K562 (cell line): ENCODE results near the gene MAST3. TPM values are rescaled to one million over a fixed set of nuclear protein-coding genes. Genes with fewer than 3 reads are reported as not detected.

Source experiments
- CHD1 ChIP-seq: fragments of 200-600 bp; sonication (generic); IDR thresholded peaks from one replicate; pipeline ENCODE4 v1.6.1; 2012; ENCODE audit warnings: mild to moderate bottlenecking, moderate library complexity, low read length, inconsistent platforms
- CSDE1 ChIP-seq, 2 experiments: fragments of 450-650 bp; IDR thresholded peaks; 2 replicates each; pipeline ENCODE4 v1.6.1; 2016; ENCODE audit warnings: mild to moderate bottlenecking in 1 of 2
- E2F3 ChIP-seq: fragments of 250-450 bp; sonication (Bioruptor Pico); IDR thresholded peaks from 2 replicates; pipeline ENCODE4 v1.4.0; 2020; ENCODE audit warnings: mild to moderate bottlenecking
- ELF4 ChIP-seq: fragments of 450-650 bp; formaldehyde crosslinking; IDR thresholded peaks from 2 replicates; pipeline ENCODE4 v1.4.0; 2022; ENCODE audit warnings: missing genetic modification characterization
- FOXJ3 ChIP-seq: sonication (generic); formaldehyde crosslinking; IDR thresholded peaks from 2 replicates; pipeline ENCODE4 v1.4.0; 2020; ENCODE audit warnings: mild to moderate bottlenecking, missing genetic modification reagents
- HLTF ChIP-seq: fragments of 450-650 bp; IDR thresholded peaks from 2 replicates; pipeline ENCODE4 v1.6.1; 2016
- ID3 ChIP-seq, 2 experiments: fragments of 250-450 bp in 1 of 2; fragments of 450-650 bp in 1 of 2; sonication (Bioruptor Pico) in 1 of 2; IDR thresholded peaks; 2 replicates each; pipeline versions ENCODE4 v1.6.1 to v1.8.0; 2016 to 2021; ENCODE audit warnings: mild to moderate bottlenecking in 2 of 2, moderate library complexity in 2 of 2, missing compliant biosample characterization in 1 of 2, missing genetic modification characterization in 1 of 2
- MAFK ChIP-seq: IDR thresholded peaks from 2 replicates; pipeline ENCODE4 v1.6.1; 2011; ENCODE audit warnings: low read length, improper control_type of control experiment
- MLLT1 ChIP-seq, 2 experiments: fragments of 450-650 bp; IDR thresholded peaks; 2 replicates each; pipeline ENCODE4 v1.6.1; 2016
- MNT ChIP-seq, 2 experiments: fragments of 450-650 bp; conservative IDR thresholded peaks; 2 replicates each; pipeline ENCODE4 v1.6.1; 2017; ENCODE audit warnings: mild to moderate bottlenecking in 2 of 2, moderate library complexity in 2 of 2
- NR2C2 ChIP-seq, 2 experiments: fragments of 200-800 bp in 1 of 2; sonication (Bioruptor generic) in 1 of 2; sonication (generic) in 1 of 2; formaldehyde crosslinking in 1 of 2; IDR thresholded peaks; 2 replicates each; pipeline versions ENCODE4 v1.6.1 to v1.8.0; 2016 to 2022; ENCODE audit warnings: mild to moderate bottlenecking in 1 of 2, missing compliant biosample characterization in 1 of 2, missing genetic modification characterization in 1 of 2, missing genetic modification reagents in 1 of 2
- NRF1 ChIP-seq, 2 experiments: fragments of 450-650 bp; IDR thresholded peaks in 1 of 2; conservative IDR thresholded peaks in 1 of 2; 2 replicates each; pipeline ENCODE4 v1.6.1; 2014; ENCODE audit warnings: mild to moderate bottlenecking in 2 of 2
- PHF20 ChIP-seq: fragments of 450-650 bp; IDR thresholded peaks from 2 replicates; pipeline ENCODE4 v1.6.1; 2018; ENCODE audit not compliant: partially characterized antibody
- POLR3A ChIP-seq: IDR thresholded peaks from 2 replicates; pipeline ENCODE4 v1.6.1; 2011; ENCODE audit warnings: borderline replicate concordance, mild to moderate bottlenecking, moderate library complexity; ENCODE audit not compliant: insufficient read length, insufficient read depth; ENCODE audit errors: extremely low read depth
- SMARCA5 ChIP-seq: fragments of 450-650 bp; IDR thresholded peaks from 2 replicates; pipeline ENCODE4 v1.6.1; 2016
- SNRNP70 ChIP-seq: fragments of 200-400 bp; formaldehyde crosslinking; optimal IDR thresholded peaks from 2 replicates; pipeline ENCODE3; 2017; ENCODE audit warnings: low read depth, low read length
- TFAP4 ChIP-seq: sonication (generic); formaldehyde crosslinking; IDR thresholded peaks from 2 replicates; pipeline ENCODE4 v1.8.0; 2022; ENCODE audit warnings: missing genetic modification reagents, mild to moderate bottlenecking, moderate library complexity, borderline replicate concordance
- TRIM28 ChIP-seq: fragments of 450-650 bp; IDR thresholded peaks from 2 replicates; pipeline ENCODE4 v1.6.1; 2017
- ZBTB26 ChIP-seq: fragments of 450-650 bp; formaldehyde crosslinking; IDR thresholded peaks from 2 replicates; pipeline ENCODE4 v1.4.0; 2022; ENCODE audit warnings: missing genetic modification characterization
- ZBTB7A ChIP-seq: IDR thresholded peaks from 2 replicates; pipeline ENCODE4 v1.6.1; 2011; ENCODE audit warnings: low read depth, mild to moderate bottlenecking, low read length, moderate library complexity, borderline replicate concordance; ENCODE audit not compliant: control insufficient read depth
- ZFX ChIP-seq: sonication (generic); formaldehyde crosslinking; IDR thresholded peaks from 2 replicates; pipeline ENCODE4 v1.8.0; 2022; ENCODE audit warnings: mild to moderate bottlenecking, missing genetic modification reagents, moderate library complexity
- ZNF212 ChIP-seq: fragments of 450-650 bp; formaldehyde crosslinking; IDR thresholded peaks from 2 replicates; pipeline ENCODE4 v1.4.0; 2020; ENCODE audit warnings: mild to moderate bottlenecking
- ZNF583 ChIP-seq: fragments of 250-450 bp; sonication (Bioruptor Pico); IDR thresholded peaks from 2 replicates; pipeline ENCODE4 v1.4.0; 2020
- polyA plus RNA-seq, 8 experiments: library from polyadenylated mRNA; depleted of rRNA in 4 of 8; stranded (reverse) in 5 of 8; unstranded in 3 of 8; fragments of >200 nt; fragmentation: Nextera tagmentation in 2 of 8; fragmentation: Illumina TruSeq in 1 of 8; extraction: Ambion mirVana in 2 of 8; extraction: Trizol in 1 of 8; gene quantifications; 2 replicates each; pipeline versions ENCODE4 v1.2.1 to v1.2.3, GENCODE V29; 2011 to 2014; ENCODE audit warnings: inconsistent platforms in 1 of 8, missing spikeins in 1 of 8
- total RNA-seq, 7 experiments: library from RNA; depleted of rRNA in 6 of 7; stranded (reverse); fragments of >200 nt in 6 of 7; fragmentation: Illumina TruSeq in 2 of 7; extraction: Trizol in 2 of 7; gene quantifications; 2 replicates each; pipeline versions ENCODE4 v1.2.1 to v1.2.3, GENCODE V29; 2011 to 2021; ENCODE audit warnings: low replicate concordance in 1 of 7

Gene MAST3
- total and polyA plus RNA-seq, 9 of the 15 experiments (the other 6 are each of a cell fraction or from before 2014, with no cell fraction given): 0.94 to 9.9 (median 2.4) TPM

GRCh38 chr19:18097217-18097992 lies at the start of gene MAST3 (continued):
- TF ChIP-seq MLLT1 (IDR thresholded peaks at IDR 0.05) (peak in 1 of 2 experiments; percentile 46; a peak in 1 of 4 replicates), ELF4 (CRISPR knock-in tag) (no peak), PHF20 (peak; percentile 80), CHD1 (no peak), CSDE1 (IDR thresholded peaks at IDR 0.05) (peak in 1 of 2 experiments; percentile 78; a peak in 1 of 4 replicates), SMARCA5 (peak; percentile 100), HLTF (0 out of 2 replicates have a peak, but pooled peaks have one; percentile 33), ZNF583 (no peak), ZBTB26 (CRISPR knock-in tag) (no peak), ZNF212 (CRISPR knock-in tag) (no peak), POLR3A (no peak), MAFK (no peak), ZBTB7A (peak; percentile 29; the same call in 1 of the 2 replicates), MNT (conservative IDR thresholded peaks at IDR 0.05) (no peak), FOXJ3 (no peak), NRF1 (conservative IDR thresholded peaks at IDR 0.05 in 1 of 2, IDR thresholded peaks at IDR 0.05 in 1 of 2) (peak; percentile 77 to 81), NR2C2 (CRISPR knock-in tag; IDR thresholded peaks at IDR 0.05) (no peak), NR2C2 (tag; IDR thresholded peaks at IDR 0.05) (no peak), E2F3 (CRISPR knock-in tag) (no peak), TFAP4 (peak; percentile 51; the same call in 1 of the 2 replicates), ID3 (CRISPR knock-in tag; IDR thresholded peaks at IDR 0.05) (no peak), ID3 (tag; IDR thresholded peaks at IDR 0.05) (no peak), ZFX (CRISPR knock-in tag) (no peak), TRIM28 (peak; percentile 23; the same call in 1 of the 2 replicates), SNRNP70 (no peak)
